ENCODE results near the gene KRTAP10-7.
"Not testable (repeated sequence)": the region's sequence is repeated elsewhere in the genome, so short reads cannot be mapped to it uniquely, and the experiment has no call there.

Gene KRTAP10-7

DNA sequence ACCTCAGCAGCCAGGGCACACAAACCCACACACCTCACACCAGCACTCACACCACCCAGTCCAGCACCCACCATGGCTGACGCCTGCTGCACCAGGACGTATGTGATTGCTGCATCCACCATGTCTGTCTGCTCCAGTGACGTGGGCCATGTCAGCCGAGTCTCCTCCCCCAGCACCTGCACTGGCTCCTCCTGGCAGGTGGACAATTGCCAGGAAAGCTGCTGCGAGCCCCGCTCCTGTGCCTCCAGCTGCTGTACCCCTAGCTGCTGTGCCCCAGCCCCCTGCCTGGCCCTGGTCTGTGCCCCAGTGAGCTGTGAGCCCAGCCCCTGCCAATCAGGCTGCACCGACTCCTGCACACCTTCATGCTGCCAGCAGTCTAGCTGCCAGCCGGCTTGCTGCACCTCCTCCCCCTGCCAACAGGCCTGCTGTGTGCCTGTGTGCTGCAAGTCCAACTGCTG is 11.7 kb downstream of the KRTAP10-7 start, which contains the start of gene KRTAP10-8:
Gene KRTAP10-8, plus strand, starts transcription at position 51 of the 458 bp plus-strand sequence. Its CDS starts 22 bp downstream, at position 73.
- DNase-seq (ENCODE audit: low spot score), result no peak

DNA sequence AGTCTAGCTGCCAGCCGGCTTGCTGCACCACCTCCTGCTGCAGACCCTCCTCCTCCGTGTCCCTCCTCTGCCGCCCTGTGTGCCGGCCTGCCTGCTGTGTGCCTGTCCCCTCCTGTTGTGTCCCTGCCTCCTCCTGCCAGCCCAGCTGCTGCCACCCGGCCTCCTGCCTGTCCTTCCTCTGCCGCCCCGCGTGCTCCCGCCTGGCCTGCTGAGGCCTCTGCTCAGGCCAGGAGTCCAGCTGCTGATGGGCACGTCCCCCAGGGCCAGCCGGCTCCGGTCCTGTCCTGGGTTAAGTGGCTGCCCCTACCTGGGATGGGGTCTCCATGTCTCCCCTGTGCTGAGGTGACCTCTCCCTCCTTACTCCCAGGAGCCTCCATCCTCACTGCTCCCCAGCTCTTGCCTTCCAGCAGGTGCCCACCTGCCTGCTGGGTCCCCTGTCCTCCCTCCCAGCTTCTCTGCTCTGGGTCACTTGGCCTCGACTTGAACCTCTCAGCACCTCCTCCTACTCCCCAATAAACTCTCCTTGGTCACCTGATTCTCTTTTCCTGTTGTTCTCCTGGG is 12.4 kb downstream of the KRTAP10-7 start:
- no peak for DNase-seq (ENCODE audit: low spot score)

DNA sequence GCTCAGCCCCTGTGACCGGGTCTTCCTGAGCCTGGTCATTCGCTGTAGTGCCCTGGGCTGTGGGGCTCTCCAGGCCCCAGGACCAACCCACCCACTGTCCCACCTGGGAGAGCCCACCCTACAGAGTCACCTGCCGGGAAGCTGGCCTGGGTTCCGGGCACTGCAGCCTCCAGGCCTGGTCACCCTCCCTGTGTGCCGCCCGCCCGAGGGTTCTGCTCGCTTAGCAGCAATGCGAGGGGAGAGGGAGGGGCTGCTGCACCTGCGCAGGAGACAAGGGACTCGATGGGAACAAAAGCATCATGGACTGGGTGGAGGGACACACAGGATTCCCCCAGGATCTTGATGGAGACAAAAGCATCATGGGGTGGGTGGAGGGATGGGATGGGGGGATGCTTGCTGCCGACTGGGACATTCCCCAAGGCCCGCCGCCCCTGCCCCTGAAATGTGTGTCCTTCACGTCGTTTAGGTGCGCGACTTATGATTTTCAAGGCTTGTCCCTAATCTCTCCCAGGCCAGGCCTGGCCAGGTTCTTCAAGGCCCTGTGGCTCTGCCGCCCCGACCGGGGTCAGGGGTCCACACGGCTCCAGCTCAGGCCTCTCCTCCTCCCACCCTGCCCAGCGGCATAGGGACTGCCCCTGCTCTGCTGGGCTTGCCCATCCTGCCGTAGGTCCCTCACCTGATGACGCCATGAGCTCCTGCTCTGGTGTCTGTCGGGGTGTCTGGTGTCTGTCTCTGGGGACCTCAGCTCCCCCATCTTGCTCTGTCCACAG is 13.2 kb downstream of the KRTAP10-7 start:
- no peak for DNase-seq (ENCODE audit: low spot score)

DNA sequence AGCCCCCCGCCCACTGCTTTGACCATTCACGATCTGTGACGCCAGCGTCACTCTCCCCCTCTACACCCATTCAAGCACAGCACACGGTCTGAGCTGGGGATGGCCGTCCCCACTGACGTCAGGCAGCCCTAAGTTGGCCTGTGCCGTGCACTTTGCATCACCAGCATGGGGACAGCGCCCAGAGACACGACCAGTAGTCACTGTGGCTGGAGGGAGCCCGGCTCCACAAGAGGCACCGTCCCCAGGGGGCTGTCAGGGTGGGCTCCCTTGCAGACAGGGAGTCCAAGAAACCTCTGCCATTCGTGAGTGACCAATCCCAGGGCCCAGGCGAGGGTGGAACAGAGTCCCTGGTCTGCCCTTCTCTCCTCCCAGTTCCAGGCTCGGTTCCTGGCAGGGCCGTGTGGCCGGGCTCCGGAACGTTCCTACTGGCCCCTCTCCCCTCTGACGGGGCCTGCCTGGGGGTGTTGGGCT is 13.8 kb downstream of the KRTAP10-7 start:
- no peak for DNase-seq (ENCODE audit: low spot score)

DNA sequence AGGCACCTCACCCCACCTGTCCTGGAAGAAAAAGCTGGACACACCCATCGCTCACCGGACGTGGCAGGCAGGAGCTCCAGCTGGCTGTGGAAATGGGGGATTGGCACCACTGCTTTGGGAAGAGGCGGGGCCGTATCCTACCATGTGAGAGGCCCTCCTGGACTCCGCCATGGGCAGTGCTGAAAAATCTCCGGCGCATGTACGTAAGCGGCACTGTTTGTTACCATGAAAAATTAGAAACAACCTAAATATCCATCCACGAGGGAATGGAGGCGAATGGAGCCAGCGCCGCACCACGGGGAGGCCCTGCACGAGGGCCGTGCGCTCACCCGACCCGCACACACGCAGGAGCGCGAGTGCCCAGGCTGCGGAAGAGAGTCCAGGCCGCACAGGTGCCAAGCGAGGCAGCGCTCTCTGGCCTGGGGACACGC is 14.6 kb downstream of the KRTAP10-7 start:
- DNase-seq (ENCODE audit: low spot score), result no peak

DNA sequence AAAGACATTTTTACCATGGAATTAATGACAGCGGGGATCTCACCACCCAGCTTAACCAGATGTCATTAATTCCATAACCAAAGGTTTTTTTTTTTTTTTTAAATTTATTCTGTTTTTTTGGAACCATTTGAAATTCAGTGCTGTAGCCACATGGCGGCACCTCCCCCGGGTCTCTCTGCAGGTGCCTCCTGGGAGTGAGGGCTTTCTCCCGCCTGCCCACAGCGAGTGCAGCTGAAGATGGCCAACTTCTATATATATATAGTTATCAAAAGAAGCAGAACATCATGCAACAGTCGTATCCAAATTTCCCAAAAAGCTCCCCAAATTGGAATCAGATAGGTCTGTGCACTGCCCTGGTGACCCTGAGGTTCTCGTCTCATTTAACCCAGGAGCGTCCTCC is 15.1 kb downstream of the KRTAP10-7 start:
- DNase-seq (ENCODE audit: low spot score), result no peak

DNA sequence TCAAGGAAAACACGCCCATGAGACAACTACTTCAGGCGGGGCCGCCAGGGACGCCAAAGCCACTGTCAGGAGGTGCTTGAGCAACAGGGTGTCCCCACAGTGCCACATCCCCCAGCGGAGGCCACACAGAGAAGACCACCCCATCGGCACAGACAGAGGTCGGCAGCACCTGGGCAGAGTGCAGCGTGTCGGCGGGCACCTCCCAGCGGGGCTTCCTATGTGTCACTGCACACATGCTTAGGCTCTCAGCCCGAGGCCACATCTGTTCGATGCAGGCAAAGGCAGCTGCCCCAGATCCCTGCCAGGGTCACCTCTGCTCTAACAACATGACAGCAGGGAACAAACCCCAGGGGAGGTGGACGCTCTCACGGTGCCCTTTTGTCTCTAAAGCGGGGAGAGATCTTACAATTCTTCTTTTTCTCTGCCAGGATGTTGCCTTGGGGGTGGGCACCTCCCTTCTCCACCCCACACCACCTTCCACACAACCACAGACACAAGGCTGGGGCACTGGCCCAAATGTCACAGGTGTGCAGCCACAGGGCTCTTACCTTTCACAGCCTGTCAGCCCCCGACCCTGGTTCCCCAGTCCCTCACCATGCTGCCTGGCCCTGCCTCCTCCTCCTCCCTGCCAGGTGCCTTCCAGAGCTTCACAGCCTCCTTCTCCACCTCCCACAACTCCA is 15.7 kb downstream of the KRTAP10-7 start:
- no peak for DNase-seq (ENCODE audit: low spot score)

DNA sequence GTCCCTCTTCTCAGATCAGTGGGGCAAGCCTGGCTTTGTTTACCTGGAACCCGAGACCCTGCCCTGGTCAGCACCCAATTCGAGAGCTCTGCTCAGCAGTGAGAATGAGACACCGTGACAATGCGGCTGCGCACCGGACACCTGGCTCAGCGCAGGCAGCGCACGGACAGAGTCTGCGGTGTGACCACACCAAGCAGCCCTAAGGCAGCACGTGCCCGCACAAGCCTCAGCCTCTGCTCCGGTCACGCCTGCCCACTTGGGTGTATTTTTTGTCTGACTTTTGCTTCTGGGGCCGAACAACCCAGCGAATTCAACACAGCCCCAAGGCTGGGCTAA is 16.2 kb downstream of the KRTAP10-7 start:
- no peak for DNase-seq (ENCODE audit: low spot score)

DNA sequence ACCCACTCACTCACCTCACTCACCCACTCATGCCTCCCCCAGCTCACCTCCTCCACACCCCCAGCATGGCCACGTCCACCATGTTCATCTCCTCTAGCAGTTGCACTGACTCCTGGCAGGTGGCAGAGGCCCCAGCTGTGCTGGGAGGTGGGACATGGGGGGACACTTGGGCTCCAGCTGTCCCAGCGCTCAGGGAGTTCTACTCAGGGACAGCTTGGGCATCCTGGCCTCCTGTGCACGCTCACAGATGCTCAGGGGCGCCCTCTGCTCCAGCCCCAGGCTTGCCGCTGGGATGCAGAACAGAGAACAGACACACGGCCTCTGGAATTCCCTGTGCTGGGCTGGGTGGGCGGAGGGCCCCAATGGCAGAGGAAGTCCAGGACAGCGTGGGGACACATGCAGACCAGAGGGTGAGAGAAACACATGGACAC is 16.7 kb downstream of the KRTAP10-7 start:
- DNase-seq (ENCODE audit: low spot score), result no peak

DNA sequence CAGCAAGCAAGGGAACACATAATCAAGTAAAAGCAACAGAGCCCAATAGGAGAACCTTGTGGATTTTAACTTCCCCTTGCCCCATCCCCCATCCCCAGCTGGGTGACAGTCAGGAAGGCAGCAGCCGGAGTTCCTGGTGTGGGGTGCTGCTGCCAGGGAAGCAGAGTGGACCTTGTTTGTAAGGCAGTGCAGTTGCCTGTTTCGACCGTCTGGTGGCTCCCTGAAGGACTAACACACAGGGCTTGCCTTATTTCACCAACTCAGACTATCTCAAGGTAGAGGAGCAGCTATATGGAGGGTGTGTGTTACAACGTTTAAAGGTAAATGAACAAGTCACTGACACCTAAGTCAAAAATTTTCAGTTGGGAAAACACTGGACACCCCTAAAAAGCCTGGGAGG is 18.1 kb downstream of the KRTAP10-7 start:
- DNase-seq (ENCODE audit: low spot score), result peak; percentile 29

DNA sequence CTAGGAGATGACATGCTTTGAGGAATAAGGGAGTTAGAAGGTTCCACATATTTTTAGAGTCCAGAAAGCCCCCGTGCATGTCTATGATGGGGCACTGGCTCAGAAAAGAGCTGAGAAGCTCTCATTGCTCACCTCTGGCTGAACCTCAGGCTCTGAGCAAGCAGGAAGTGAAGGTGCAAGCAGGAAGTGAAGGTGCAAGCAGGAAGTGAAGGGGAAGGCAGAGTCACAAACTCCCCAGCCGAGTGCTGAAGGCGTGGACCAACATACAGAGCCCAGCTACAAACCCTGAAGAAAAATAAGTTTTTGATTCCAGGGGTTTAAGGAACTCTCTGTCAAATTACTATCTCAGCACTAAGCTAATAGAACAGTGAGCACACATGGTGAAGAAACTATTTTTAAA is 18.5 kb downstream of the KRTAP10-7 start:
- no peak for DNase-seq (ENCODE audit: low spot score)

DNA sequence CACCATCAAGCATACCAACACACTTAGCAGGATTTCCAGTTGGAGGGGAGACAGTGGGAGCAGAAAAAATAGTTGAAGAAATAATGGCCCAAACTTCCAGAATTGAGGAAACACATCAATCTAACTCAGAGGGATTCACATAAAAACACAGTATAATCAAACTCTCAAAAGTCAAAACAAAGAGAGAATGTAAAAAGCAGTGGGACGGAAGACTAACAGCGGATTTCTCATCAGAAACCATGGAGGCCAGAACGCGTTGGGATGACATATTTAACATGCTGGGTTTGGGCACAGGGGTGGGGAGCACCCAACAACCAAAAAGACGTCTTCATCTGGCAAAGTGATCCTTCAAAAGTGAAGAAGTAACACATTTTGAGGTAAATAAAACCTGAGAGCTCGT is 19.5 kb downstream of the KRTAP10-7 start:
- no peak for DNase-seq (ENCODE audit: low spot score)

DNA sequence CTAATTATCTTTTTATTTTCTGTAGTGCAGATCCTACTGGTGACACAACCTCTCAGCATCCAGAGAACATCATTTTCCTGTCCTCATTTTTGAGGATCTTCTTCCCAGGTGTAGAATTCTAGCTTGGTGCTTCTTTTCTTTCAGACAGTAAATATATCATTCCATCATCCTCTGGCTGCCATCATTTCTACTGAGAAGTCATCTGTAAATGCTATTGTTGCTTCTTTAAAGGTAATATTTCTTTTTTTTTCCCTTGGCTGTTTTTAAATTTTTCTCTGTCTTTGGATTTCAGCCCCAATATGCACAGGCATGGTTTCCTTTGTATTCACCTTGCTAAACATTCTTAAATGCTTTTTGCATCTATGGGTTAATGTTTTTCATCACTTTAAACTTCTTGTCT is 23.2 kb downstream of the KRTAP10-7 start:
- no peak for DNase-seq (ENCODE audit: low spot score)

DNA sequence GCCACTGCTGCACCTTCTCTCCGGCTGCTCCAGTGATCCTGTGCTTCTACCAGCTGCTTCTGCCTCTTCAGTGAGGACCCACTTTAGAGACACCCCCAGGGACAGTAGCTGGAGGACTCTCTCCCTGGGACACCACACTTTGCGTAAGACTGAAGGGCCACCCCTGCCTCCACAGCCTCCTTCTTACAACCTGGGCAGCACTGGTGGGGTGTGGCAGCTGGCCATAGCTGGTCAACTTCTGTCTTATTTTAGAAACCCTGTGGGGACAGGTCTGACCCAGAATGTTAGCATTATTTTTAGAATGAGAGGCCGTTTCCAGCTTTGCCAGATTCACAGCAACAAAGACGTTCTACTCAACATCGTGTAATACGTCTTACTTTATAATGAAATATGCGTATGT is 25.4 kb downstream of the KRTAP10-7 start:
- no peak for DNase-seq (ENCODE audit: low spot score)

DNA sequence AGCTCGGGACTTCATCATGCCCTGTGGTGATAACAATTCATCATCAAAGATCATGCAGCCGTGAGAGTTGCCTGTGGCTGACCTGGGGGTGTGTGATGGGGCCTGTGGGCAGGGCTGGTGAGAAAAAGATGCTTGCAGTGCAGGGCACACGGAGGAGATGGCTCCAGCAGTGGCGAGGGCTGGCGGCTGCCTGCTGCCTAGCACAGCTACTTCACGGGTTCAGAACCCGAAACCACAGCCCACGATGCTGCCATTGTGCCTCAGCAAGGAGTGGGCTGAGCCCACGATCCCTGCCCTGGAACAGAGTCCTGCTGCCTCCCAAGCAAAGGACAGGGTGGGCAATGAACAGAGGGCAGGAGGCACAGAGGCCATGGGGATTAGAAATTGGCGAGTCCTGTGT is 25.9 kb downstream of the KRTAP10-7 start:
- DNase-seq (ENCODE audit: low spot score), result no peak

DNA sequence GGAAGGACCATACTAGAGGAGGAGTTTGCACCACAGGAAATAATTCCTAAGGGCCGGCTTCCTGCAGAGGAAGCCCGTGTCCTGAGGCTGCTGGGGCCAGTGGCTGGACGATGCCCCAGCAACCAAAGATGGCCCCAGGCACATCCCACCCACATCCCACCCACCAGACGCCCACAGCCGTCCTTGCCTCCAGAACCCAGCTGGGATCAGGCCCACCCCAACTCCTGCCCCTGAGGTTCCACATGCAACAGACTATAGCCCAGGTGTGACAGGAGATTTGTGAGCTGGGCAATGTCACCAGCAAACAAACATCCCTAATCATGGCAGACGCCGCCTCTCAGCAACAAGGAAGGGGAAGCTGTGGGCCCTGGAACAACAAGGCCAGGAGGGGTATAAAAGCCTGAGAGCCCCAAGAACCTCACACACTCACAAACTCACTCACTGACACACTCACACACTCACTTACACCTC is 26.3 kb downstream of the KRTAP10-7 start, which contains the start of gene KRTAP10-9:
Gene KRTAP10-9, plus strand, starts transcription at position 421 of the 471 bp plus-strand sequence. CDS start 79 bp downstream, outside the sequence.
- no peak for DNase-seq (ENCODE audit: low spot score)

DNA sequence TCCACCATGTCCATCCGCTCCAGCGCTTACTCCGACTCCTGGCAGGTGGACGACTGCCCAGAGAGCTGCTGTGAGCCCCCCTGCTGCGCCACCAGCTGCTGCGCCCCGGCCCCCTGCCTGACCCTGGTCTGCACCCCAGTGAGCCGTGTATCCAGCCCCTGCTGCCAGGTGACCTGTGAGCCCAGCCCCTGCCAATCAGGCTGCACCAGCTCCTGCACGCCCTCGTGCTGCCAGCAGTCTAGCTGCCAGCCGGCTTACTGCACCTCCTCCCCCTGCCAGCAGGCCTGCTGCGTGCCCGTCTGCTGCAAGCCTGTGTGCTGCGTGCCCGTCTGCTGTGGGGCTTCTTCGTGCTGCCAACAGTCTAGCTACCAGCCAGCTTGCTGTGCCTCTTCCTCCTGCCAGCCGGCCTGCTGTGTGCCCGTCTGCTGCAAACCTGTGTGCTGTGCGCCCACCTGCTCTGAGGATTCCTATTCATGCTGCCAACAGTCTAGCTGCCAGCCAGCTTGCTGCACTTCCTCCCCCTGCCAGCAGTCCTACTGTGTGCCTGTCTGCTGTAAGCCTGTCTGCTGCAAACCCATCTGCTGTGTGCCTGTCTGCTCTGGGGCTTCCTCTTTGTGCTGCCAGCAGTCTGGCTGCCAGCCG is 26.9 kb downstream of the KRTAP10-7 start:
- not testable (repeated sequence) for DNase-seq (ENCODE audit: low spot score)

DNA sequence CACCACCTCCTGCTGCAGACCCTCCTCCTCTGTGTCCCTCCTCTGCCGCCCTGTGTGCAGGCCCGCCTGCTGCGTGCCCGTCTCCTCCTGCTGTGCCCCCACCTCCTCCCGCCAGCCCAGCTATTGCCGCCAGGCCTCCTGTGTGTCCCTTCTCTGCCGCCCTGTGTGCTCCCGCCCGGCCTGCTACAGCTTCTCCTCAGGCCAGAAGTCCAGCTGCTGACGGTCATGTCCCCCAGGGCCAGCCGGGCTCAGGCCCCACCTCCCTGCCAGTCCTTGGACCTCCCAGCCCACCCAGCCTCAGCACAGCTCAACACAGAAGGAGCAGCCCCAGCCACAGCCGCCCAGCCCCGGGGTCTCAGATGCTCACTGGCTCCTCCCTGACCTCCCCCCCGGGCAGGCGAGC is 27.4 kb downstream of the KRTAP10-7 start:
- DNase-seq (ENCODE audit: low spot score), result not testable (repeated sequence)

DNA sequence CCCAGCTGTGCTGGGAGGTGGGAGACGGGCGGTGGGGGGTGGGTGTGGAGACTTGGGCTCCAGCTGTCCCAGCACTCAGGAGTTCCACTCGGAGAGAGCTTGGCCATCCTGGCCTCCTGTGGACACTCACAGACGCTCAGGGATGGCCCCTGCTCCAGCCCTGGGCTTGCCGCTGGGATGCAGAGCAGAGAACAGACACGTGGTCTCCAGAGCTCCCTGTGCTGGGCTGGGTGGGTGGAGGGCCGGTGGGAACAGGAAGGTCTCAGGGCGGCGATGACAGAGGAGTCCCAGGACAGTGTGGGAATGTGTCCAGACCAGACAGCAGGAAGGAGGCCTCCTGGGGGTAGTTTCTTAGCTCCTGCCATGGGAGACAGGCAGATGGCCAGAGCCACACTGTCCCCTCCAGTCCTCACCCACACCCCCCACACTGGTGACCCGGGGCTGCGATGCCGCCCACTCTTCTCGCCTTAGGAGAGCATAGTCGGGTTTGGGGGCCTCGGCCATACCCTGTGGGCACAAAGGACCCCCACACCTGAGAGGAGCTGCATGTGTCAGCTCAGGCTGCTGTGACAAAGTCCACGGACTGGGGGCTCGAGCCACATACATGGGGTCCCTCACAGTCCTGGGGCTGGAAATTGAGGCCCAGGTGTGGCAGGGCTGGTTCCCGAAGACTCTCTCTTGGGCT is 28.5 kb downstream of the KRTAP10-7 start:
- no peak for DNase-seq (ENCODE audit: low spot score)

DNA sequence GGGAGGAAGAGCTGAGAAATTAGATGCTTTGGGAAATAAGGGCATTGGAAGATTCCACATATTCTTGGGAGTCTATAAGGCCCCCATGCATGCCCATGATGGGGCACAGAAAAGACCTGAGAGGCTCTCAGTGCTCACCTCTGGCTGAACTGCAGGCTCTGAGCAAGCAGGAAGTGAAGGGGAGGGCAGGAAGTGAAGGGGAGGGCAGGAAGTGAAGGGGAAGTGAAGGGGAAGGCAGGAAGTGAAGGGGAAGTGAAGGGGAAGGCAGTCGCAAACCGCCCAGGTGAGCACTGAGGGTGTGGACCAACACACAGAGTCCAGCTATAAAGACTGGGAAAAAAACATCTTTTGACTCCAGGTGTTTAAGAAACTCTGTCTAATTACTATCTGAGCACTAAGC is 30.0 kb downstream of the KRTAP10-7 start:
- DNase-seq (ENCODE audit: low spot score), result no peak

DNA sequence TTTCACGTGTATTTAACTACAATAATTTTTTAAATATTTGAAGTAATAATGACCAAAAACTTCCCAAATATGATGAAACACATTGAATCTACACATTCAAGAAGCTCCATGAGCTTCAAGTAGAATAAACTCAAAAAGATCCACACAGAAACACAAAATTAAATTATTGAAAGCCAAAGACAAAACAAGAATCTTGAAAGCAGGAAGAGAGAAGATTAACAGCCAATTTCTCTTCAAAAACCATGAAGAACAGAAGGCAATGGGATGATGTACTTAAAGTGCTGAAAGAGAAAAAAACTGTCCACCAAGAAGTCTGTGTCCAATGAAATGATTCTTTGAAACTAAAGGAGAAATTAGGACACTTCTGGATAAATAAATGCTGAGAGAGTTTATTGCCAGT is 31.7 kb downstream of the KRTAP10-7 start:
- DNase-seq (ENCODE audit: low spot score), result no peak

Data from HuH-7.5 (cell line).